AG09309 (cell line): Measurements from ENCODE around the gene SLC17A9.

Experiments used
- DNase-seq: peaks from one replicate; pipeline ENCODE4 v3.0.0-alpha.2; 2010; ENCODE audit warnings: low read depth
- H3K4me3 ChIP-seq: 2 replicates; pipeline ENCODE4 v1.5.1; 2011; ENCODE audit warnings: mild to moderate bottlenecking, low read depth, low read length, moderate library complexity; ENCODE audit not compliant: control insufficient read depth
- TF ChIP-seq, protein P1 (sequence below): IDR thresholded peaks from 2 replicates; pipeline ENCODE4 v1.5.1; 2011; ENCODE audit warnings: mild to moderate bottlenecking, low read depth, low read length, inconsistent platforms; ENCODE audit not compliant: insufficient read depth, control insufficient read depth; ENCODE audit errors: missing control alignments

SLC17A9 gene

GRCh38 chr20:63017826-63018411, 65.4 kb downstream of the SLC17A9 start:
- H3K4me3 ChIP-seq = no peak overlapping the region
- DNase-seq = no peak
- TF ChIP-seq, protein P1, sequence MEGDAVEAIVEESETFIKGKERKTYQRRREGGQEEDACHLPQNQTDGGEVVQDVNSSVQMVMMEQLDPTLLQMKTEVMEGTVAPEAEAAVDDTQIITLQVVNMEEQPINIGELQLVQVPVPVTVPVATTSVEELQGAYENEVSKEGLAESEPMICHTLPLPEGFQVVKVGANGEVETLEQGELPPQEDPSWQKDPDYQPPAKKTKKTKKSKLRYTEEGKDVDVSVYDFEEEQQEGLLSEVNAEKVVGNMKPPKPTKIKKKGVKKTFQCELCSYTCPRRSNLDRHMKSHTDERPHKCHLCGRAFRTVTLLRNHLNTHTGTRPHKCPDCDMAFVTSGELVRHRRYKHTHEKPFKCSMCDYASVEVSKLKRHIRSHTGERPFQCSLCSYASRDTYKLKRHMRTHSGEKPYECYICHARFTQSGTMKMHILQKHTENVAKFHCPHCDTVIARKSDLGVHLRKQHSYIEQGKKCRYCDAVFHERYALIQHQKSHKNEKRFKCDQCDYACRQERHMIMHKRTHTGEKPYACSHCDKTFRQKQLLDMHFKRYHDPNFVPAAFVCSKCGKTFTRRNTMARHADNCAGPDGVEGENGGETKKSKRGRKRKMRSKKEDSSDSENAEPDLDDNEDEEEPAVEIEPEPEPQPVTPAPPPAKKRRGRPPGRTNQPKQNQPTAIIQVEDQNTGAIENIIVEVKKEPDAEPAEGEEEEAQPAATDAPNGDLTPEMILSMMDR = no peak
